HEK293 (cell line): Measurements from ENCODE around the gene DNAH1.

ENCODE experiments used
- SETDB1 ChIP-seq: IDR thresholded peaks from one replicate; pipeline ENCODE4 v1.6.1; 2017; ENCODE audit warnings: mild to moderate bottlenecking, low read length, moderate library complexity, mixed read lengths; ENCODE audit not compliant: insufficient read length
- ZNF266 ChIP-seq: fragments of 450-650 bp; formaldehyde crosslinking; IDR thresholded peaks from 2 replicates; pipeline ENCODE4 v1.5.1; 2016; ENCODE audit warnings: missing biosample characterization, missing genetic modification characterization, low read depth
- ZNF747 ChIP-seq: fragments of 450-650 bp; formaldehyde crosslinking; IDR thresholded peaks from 2 replicates; pipeline ENCODE4 v1.5.1; 2016; ENCODE audit warnings: missing biosample characterization, missing genetic modification characterization

- TF ChIP-seq ZNF266 (tag by site-specific recombination): no peak
- TF ChIP-seq ZNF747 (tag by site-specific recombination): no peak
- TF ChIP-seq SETDB1: no peak
Observed at GRCh38 chr3:52357151-52358080, 41.3 kb downstream of the DNAH1 start.
